Measurements from ENCODE around the gene RHOT1.
"Not testable (repeated sequence)": the region's sequence is repeated elsewhere in the genome, so short reads cannot be mapped to it uniquely, and the experiment has no call there.

RHOT1 gene

DNA sequence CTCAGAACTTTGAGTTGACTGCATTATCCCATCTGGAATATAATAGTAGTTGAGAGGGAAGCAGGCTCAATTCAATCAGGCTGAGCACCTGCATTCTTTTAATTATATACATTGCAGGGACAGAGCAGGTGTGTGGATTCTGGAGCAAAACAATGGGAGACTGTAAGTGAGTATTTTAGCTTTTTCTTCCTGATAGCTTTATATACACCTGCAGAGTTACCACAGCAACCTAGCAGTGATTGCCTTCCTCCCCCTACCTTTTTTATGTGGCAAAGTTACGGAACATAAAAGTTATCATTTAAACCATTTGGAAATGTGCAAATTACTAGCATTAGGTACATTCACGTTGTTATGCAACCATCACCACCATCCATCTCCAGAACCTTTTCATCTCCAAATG is 25.4 kb upstream of the RHOT1 start:
- H3K36me3 Mint-ChIP-seq: no peaks in the 10 kb centered on the region
- ATAC-seq: no peak
- no peaks in the 10 kb centered on the region for H3K4me1 Mint-ChIP-seq
- DNase-seq (ENCODE audit: low spot score in 2 of 2): no peak
- H3K27ac Mint-ChIP-seq: no peak overlapping the region
- H3K9me3 Mint-ChIP-seq: no peaks in the 10 kb centered on the region
- H3K4me3 Mint-ChIP-seq: no peak overlapping the region

DNA sequence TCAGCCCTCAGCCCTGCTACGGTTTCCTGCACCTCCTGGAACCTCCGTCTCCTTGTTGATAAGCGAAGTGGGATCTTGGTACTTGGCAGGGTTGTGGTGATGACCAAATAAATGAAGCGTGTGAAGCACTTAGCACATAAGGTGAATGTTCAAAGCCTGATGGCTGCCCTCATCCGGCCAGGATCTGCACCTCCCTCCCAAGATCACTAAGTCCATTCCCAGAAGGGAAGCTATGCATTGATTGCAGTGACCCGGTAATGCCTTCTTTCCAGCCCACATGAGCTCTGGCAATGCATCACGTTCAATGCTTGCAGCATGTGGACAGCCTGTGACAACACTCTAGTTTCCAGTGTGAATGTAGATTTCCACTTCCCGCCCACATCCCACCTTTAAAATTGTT is 24.9 kb upstream of the RHOT1 start:
- H3K36me3 Mint-ChIP-seq: no peaks in the 10 kb centered on the region
- H3K9me3 Mint-ChIP-seq: no peaks in the 10 kb centered on the region
- ATAC-seq (no peak), DNase-seq (ENCODE audit: low spot score in 2 of 2) (no peak)
- H3K4me3 Mint-ChIP-seq: no peak overlapping the region
- H3K27ac Mint-ChIP-seq: no peak overlapping the region
- H3K4me1 Mint-ChIP-seq: no peaks in the 10 kb centered on the region

- H3K9me3 Mint-ChIP-seq; H3K27ac Mint-ChIP-seq; H3K36me3 Mint-ChIP-seq; H3K4me1 Mint-ChIP-seq; ATAC-seq; H3K4me3 Mint-ChIP-seq; DNase-seq (ENCODE audit: low spot score in 2 of 2): not testable (repeated sequence)
Measured at GRCh38 chr17:32118088-32118487, 24.2 kb upstream of the RHOT1 start.

- H3K9me3 Mint-ChIP-seq: no peaks in the 10 kb centered on the region
- H3K4me1 Mint-ChIP-seq: no peaks in the 10 kb centered on the region
- H3K27ac Mint-ChIP-seq: no peak overlapping the region
- DNase-seq (ENCODE audit: low spot score in 2 of 2) (no peak), ATAC-seq (no peak)
- H3K4me3 Mint-ChIP-seq: no peak overlapping the region
- H3K36me3 Mint-ChIP-seq: no peaks in the 10 kb centered on the region
Measured at GRCh38 chr17:32118835-32119234, 23.5 kb upstream of the RHOT1 start.

DNA sequence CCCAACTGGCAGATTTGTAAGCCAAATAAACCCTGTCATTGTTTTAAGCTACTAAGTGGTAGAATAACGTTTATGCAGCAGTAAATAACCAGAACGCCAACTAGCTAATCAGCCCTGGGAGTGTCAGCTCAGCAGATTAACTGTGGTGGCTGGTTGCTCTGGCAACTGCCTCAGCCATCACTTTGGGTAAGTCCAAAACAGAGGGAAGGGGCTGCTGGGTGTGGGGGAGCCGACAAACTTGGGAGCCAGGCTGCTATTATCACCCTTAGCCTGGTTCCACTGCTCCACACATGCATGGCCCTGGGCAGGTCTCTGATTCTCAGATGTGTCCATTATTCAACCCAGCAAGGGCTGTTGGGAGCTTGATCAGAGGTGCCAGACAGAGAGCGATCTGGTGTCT is 22.2 kb upstream of the RHOT1 start:
- DNase-seq (ENCODE audit: low spot score in 2 of 2): no peak
- Mint-ChIP-seq H3K27ac (no peak overlapping the region), H3K9me3 (no peaks in the 10 kb centered on the region), H3K4me3 (no peak overlapping the region), H3K36me3 (no peaks in the 10 kb centered on the region), H3K4me1 (no peaks in the 10 kb centered on the region)
- no peak for ATAC-seq

DNA sequence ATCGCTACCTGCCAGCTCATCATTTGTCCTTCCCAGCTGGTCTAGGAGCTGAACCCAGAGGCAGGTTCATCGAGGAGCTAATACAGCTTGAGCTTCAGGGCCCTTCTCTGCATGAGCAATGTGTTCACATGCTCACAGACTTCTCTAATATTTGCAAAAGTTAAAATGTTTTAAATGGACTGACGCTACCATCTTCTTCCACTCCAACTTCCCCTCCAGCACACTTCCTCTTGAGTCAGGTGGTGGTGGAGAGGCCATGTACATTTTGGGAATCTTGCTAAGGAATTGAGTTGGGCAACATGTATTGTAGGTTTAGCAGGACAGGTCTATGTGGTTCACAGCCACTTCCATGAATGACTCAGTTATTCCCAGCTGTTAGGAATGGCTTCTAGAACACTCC is 21.6 kb upstream of the RHOT1 start:
- H3K4me3 Mint-ChIP-seq: no peak overlapping the region
- no peaks in the 10 kb centered on the region for H3K36me3 Mint-ChIP-seq
- no peaks in the 10 kb centered on the region for H3K9me3 Mint-ChIP-seq
- DNase-seq (ENCODE audit: low spot score in 2 of 2) (no peak), ATAC-seq (no peak)
- H3K4me1 Mint-ChIP-seq: no peaks in the 10 kb centered on the region
- H3K27ac Mint-ChIP-seq: no peak overlapping the region

GRCh38 chr17:32123782-32124181 is 18.5 kb upstream of the RHOT1 start:
- Mint-ChIP-seq H3K27ac (peak overlapping the region; percentile 18), H3K9me3 (no peaks in the 10 kb centered on the region), H3K4me3 (no peak overlapping the region), H3K4me1 (peaks cover 12% of the 10 kb centered on the region), H3K36me3 (no peaks in the 10 kb centered on the region)
- ATAC-seq: no peak
- no peak for DNase-seq (ENCODE audit: low spot score in 2 of 2)

GRCh38 chr17:32124985-32125847 is 17.1 kb upstream of the RHOT1 start:
- no peaks in the 10 kb centered on the region for H3K36me3 Mint-ChIP-seq
- H3K9me3 Mint-ChIP-seq: no peaks in the 10 kb centered on the region
- H3K4me3 Mint-ChIP-seq: no peak overlapping the region
- H3K27ac Mint-ChIP-seq: no peak overlapping the region
- ATAC-seq (no peak), DNase-seq (ENCODE audit: low spot score in 2 of 2) (no peak)
- peaks cover 19% of the 10 kb centered on the region for H3K4me1 Mint-ChIP-seq

DNA sequence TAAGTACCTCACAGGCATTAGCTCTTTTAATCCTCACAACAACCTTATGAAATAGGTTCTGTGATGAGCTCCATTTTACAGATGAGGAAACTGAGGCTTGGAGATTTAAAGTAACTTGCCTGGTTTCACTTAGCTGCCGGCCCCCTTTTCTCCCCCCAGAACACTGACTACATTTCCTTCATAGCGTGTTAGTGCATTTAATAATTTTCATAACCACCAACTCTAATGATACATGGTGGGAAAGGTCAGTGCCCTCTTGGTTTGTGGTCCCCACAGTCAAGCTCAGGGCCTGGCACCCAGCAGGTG is 16.5 kb upstream of the RHOT1 start:
- no peak overlapping the region for H3K4me3 Mint-ChIP-seq
- H3K36me3 Mint-ChIP-seq: no peaks in the 10 kb centered on the region
- H3K27ac Mint-ChIP-seq: no peak overlapping the region
- DNase-seq (ENCODE audit: low spot score in 2 of 2) (no peak), ATAC-seq (no peak)
- peaks cover 19% of the 10 kb centered on the region for H3K4me1 Mint-ChIP-seq
- H3K9me3 Mint-ChIP-seq: no peaks in the 10 kb centered on the region

DNA sequence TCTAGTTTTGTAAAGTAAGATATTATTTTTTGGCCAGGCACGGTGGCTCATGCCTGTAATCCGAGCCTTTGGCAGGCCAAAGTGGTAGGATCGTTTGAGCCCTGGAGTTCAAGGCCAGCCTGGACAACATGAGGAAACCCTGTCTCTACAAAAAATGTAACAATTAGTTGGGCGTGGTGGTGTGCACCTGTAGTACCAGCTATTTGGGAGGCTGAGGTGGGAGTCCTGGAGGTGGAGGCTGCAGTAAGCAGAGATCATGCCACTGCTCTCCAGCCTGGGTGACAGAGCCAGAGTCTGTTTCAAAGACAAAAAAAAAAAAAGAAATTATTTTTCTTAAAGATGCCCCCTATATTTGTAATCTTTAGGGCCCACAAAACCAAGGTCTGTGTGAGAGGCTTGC is 16.0 kb upstream of the RHOT1 start:
- Mint-ChIP-seq H3K27ac (no peak overlapping the region), H3K9me3 (no peaks in the 10 kb centered on the region), H3K36me3 (no peaks in the 10 kb centered on the region), H3K4me3 (no peak overlapping the region), H3K4me1 (peaks cover 19% of the 10 kb centered on the region)
- no peak for DNase-seq (ENCODE audit: low spot score in 2 of 2)
- ATAC-seq: no peak

DNA sequence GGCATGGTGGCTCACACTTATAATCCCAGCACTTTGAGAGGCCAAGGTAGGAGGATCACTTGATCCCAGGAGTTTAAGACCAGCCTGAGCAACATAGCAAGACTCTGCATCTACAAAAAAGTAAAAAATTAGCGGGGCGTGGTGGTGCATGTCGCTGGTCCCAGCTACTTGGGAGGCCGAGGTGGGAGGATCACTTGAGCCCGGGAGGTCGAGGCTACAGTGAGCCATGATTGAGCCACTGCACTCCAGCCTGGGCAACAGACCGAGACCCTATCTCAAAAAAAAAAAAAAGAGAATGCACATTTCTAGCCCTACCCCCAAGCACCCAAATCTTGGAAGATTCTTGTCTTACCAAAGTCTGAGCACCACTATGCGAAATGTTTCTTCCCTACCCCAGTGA is 15.6 kb upstream of the RHOT1 start:
- Mint-ChIP-seq H3K4me1 (peaks cover 19% of the 10 kb centered on the region), H3K36me3 (no peaks in the 10 kb centered on the region), H3K4me3 (peak overlapping the region; percentile 86), H3K9me3 (no peaks in the 10 kb centered on the region), H3K27ac (peak overlapping the region; percentile 95)
- ATAC-seq (no peak), DNase-seq (ENCODE audit: low spot score in 2 of 2) (no peak)

DNA sequence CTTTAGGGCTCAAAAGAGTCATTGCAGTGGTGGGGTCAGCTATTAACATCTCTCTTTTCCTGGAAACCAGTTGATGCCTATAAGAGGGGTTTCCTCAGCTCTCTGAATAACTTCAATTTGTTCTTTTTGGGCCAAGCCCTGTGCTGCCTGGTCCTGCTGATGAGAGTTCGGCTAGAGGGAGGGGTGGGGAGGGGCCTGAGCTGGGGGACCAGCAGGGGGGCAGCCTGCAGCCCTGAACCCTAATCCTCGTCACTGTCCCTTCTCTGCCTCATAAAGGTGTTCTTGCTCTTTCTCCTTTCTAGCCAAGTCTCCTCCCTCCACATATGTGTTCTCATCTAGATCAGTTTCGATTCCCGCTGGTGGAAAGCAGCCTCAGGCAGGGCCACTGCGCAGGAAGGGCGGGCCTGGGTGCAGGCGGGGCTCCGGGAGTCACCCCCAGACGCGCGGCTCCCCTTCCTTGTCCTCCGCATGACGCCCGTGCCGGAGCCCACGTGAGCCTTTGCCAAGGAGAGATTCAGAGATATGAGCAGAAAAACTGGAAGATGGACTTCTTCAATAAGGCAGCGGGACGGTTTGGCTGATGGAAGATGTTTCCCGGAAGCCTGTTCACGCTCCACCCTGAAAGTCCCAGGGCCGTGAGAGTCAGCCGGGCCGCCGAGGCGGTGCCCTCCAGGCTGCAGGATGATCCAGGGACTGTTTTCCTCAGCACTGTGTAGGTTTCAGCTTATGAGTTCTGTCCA is 15.0 kb upstream of the RHOT1 start:
- Mint-ChIP-seq H3K9me3 (no peaks in the 10 kb centered on the region), H3K4me1 (peaks cover 19% of the 10 kb centered on the region), H3K4me3 (peak overlapping the region; percentile 86), H3K36me3 (no peaks in the 10 kb centered on the region), H3K27ac (peak overlapping the region; percentile 95)
- ATAC-seq (peak; percentile 99), DNase-seq (ENCODE audit: low spot score in 2 of 2) (peak; percentile 59 to 88)

- H3K9me3 Mint-ChIP-seq: not testable (repeated sequence)
Measured at GRCh38 chr17:32128470-32128869, 13.8 kb upstream of the RHOT1 start.

GRCh38 chr17:32135497-32136117 is 6.7 kb upstream of the RHOT1 start:
- H3K4me3 Mint-ChIP-seq, ATAC-seq, H3K27ac Mint-ChIP-seq, H3K9me3 Mint-ChIP-seq, H3K36me3 Mint-ChIP-seq, H3K4me1 Mint-ChIP-seq: not testable (repeated sequence)
- peak; percentile 10 to 71 for DNase-seq (ENCODE audit: low spot score in 2 of 2)

More at GRCh38 chr17:32128470-32128869, 13.8 kb upstream of the RHOT1 start:
- not testable (repeated sequence) for H3K36me3 Mint-ChIP-seq; DNase-seq (ENCODE audit: low spot score in 2 of 2); ATAC-seq
- H3K4me3 Mint-ChIP-seq: peak overlapping the region; percentile 86
- H3K27ac Mint-ChIP-seq: peak overlapping the region; percentile 95
- peaks cover 19% of the 10 kb centered on the region for H3K4me1 Mint-ChIP-seq

DNA sequence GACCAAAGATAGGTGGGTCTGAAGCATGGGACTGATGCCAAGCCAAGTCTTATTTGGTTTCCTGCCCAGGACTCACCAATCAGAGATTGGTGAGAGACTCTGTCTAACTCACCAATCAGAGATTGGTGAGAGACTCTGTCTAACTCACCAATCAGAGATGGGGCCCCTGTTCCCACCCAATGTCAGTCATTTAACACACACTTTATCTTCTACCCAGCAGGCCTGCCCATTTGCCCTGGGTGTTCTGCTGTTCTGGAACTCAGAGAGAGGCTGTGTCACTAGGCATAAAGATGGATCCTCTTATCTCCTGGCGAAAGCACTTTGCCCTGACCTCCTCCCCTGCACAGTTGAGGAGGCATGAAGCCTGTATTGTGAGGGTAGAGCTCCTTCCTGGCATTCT is 5.4 kb upstream of the RHOT1 start:
- DNase-seq (ENCODE audit: low spot score in 2 of 2): no peak
- Mint-ChIP-seq H3K36me3 (no peaks in the 10 kb centered on the region), H3K4me1 (peaks cover 9% of the 10 kb centered on the region), H3K4me3 (no peak overlapping the region), H3K27ac (no peak overlapping the region), H3K9me3 (no peaks in the 10 kb centered on the region)
- ATAC-seq: peak; percentile 54

DNA sequence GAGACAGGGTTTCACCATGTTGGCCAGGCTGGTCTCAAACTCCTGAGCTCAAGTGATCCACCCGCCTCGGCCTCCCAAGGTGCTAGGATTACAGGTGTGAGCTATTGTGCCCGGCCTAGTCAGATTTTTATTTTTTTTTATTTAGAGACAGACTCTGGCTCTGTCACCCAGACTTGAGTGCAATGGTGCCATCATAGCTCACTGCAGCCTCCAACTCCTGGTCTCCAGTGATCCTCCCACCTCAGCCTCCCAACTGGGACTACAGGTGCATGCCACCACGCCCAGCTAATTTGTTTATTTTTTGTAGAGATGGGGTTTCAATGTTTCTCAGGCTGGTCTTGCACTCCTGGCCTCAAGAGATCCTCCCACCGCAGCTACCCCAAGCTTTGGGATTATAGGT is 2.8 kb upstream of the RHOT1 start:
- H3K4me1 Mint-ChIP-seq: peaks cover 15% of the 10 kb centered on the region
- ATAC-seq; H3K9me3 Mint-ChIP-seq; H3K4me3 Mint-ChIP-seq; H3K36me3 Mint-ChIP-seq; DNase-seq (ENCODE audit: low spot score in 2 of 2); H3K27ac Mint-ChIP-seq: not testable (repeated sequence)
